Measurements from ENCODE around the gene IL17RE. TPM values are rescaled to one million over a fixed set of nuclear protein-coding genes. Genes with fewer than 3 reads are reported as not detected.
"Not testable (repeated sequence)": the region's sequence is repeated elsewhere in the genome, so short reads cannot be mapped to it uniquely, and the experiment has no call there.

The IL17RE gene
- total RNA-seq, 4 donors from 2014 or later, result 3.7 to 8.1 (median 6.7) TPM

GRCh38 chr3:9935966-9936510 is 33.4 kb downstream of the IL17RE start:
- DNase-seq, result no peak
- Histone ChIP-seq H3K27ac (no peak overlapping the region), H3K4me1 (peaks cover 25 to 45% of the 10 kb centered on the region in 2 donors), H3K4me3 (replicated peaks in 1 of 3) (no peak overlapping the region), H3K27me3 (no peaks in the 10 kb centered on the region), H3K36me3 (peaks cover 9 to 24% of the 10 kb centered on the region in 2 donors), H3K9me3 (no peaks in the 10 kb centered on the region)
- TF ChIP-seq POLR2A (IDR thresholded peaks at IDR 0.05), result no peak
- no peak for TF ChIP-seq CTCF (IDR thresholded peaks at IDR 0.05)
- intact Hi-C loops (cut with DNase I), result no loop called here
- 89 to 92% methylated on average over 5 of the region's 5 CpGs for WGBS, 2 donors

GRCh38 chr3:9937486-9938238 is 35.0 kb downstream of the IL17RE start:
- no peak overlapping the region for H3K4me3 ChIP-seq (replicated peaks in 1 of 3)
- H3K27me3 ChIP-seq, result no peaks in the 10 kb centered on the region
- no peak for DNase-seq
- no peak for TF ChIP-seq POLR2A (IDR thresholded peaks at IDR 0.05)
- TF ChIP-seq CTCF (IDR thresholded peaks at IDR 0.05), result no peak
- no peak overlapping the region for H3K27ac ChIP-seq
- intact Hi-C loops (cut with DNase I), result no loop called here
- WGBS, 2 donors, result 91 to 94% methylated on average over 13 of the region's 13 CpGs
- H3K9me3 ChIP-seq, result no peaks in the 10 kb centered on the region
- peaks cover 20 to 38% of the 10 kb centered on the region in 2 donors for H3K4me1 ChIP-seq
- peaks cover 14 to 29% of the 10 kb centered on the region in 2 donors for H3K36me3 ChIP-seq

- H3K4me3 ChIP-seq (replicated peaks in 1 of 3), result no peak overlapping the region
- H3K9me3 ChIP-seq, result no peaks in the 10 kb centered on the region
- intact Hi-C loops (cut with DNase I), result no loop called here
- DNase-seq, result no peak
- H3K27me3 ChIP-seq, result no peaks in the 10 kb centered on the region
- TF ChIP-seq POLR2A (IDR thresholded peaks at IDR 0.05) (no peak), CTCF (IDR thresholded peaks at IDR 0.05) (no peak)
- peaks cover 20 to 38% of the 10 kb centered on the region in 2 donors for H3K4me1 ChIP-seq
- 91 to 92% methylated on average over 2 of the region's 2 CpGs for WGBS, 2 donors
- H3K27ac ChIP-seq, result no peak overlapping the region
- H3K36me3 ChIP-seq, result peaks cover 14 to 33% of the 10 kb centered on the region in 2 donors
Observed at GRCh38 chr3:9938966-9939365, 36.3 kb downstream of the IL17RE start.

GRCh38 chr3:9939906-9940305 is 37.3 kb downstream of the IL17RE start:
- Histone ChIP-seq H3K4me1 (peaks cover 12 to 31% of the 10 kb centered on the region in 2 donors), H3K36me3 (peaks cover 14 to 33% of the 10 kb centered on the region in 2 donors)
- H3K4me3 ChIP-seq (replicated peaks in 1 of 3); DNase-seq; H3K9me3 ChIP-seq; H3K27ac ChIP-seq; H3K27me3 ChIP-seq: not testable (repeated sequence)
- 96 to 100% methylated on average over 3 to 21 of the region's 32 CpGs for WGBS, 2 donors
- intact Hi-C loops (cut with DNase I), result loop anchor here (10.0 kb wide), 1 partner anchor 85 kb away; the partner anchor contains the start of gene FANCD2

GRCh38 chr3:9940746-9941145 is 38.1 kb downstream of the IL17RE start:
- DNase-seq, result no peak
- Histone ChIP-seq H3K27ac (no peak overlapping the region), H3K27me3 (no peaks in the 10 kb centered on the region), H3K36me3 (peaks cover 14 to 33% of the 10 kb centered on the region in 2 donors), H3K4me1 (peaks cover 3 to 22% of the 10 kb centered on the region in 2 donors), H3K4me3 (replicated peaks in 1 of 3) (no peak overlapping the region), H3K9me3 (no peaks in the 10 kb centered on the region)
- intact Hi-C loops (cut with DNase I), result loop anchor here (10.0 kb wide), 1 partner anchor 84 kb away; the partner anchor contains the start of gene FANCD2
- TF ChIP-seq POLR2A (IDR thresholded peaks at IDR 0.05) (no peak), CTCF (IDR thresholded peaks at IDR 0.05) (no peak)
- WGBS, 2 donors, result 95% methylated on average over 9 to 10 of the region's 10 CpGs
